SK-N-SH treated with all-trans-retinoic acid at 6 μM for 48 hours (cell line): ENCODE results near the gene UQCRC2.

Experiments
- PATZ1 ChIP-seq: fragments of 250-450 bp; sonication (Bioruptor Pico); IDR thresholded peaks from 2 replicates; pipeline ENCODE4 v1.8.0; 2020; ENCODE audit warnings: mild to moderate bottlenecking, moderate library complexity, borderline replicate concordance
- RARB ChIP-seq: fragments of 250-450 bp; sonication (Bioruptor Pico); IDR thresholded peaks from 2 replicates; pipeline ENCODE4 v1.8.0; 2021; ENCODE audit warnings: mild to moderate bottlenecking, moderate library complexity
- SNAI2 ChIP-seq: fragments of 250-450 bp; sonication (Bioruptor Pico); IDR thresholded peaks from 2 replicates; pipeline ENCODE4 v1.5.0; 2020; ENCODE audit warnings: mild to moderate bottlenecking, moderate library complexity

- TF ChIP-seq SNAI2 (no peak), PATZ1 (CRISPR knock-in tag) (no peak), RARB (no peak)
Observed at GRCh38 chr16:21987498-21987897, 34.3 kb downstream of the UQCRC2 start.
